Mammary epithelial cell (primary cell): ENCODE results near the gene EEF1A2.

Experiments
- EZH2 ChIP-seq: IDR thresholded peaks from 2 replicates; pipeline ENCODE4 v1.6.1; 2012; ENCODE audit warnings: low read length, inconsistent platforms, borderline replicate concordance
- TF ChIP-seq, protein P1 (sequence below), 2 donors: IDR thresholded peaks in 1 of 2; conservative IDR thresholded peaks in 1 of 2; 2 replicates each; pipeline ENCODE4 v1.5.1; 2011 to 2012; ENCODE audit warnings: inconsistent platforms in 2 of 2, low read length in 2 of 2, mild to moderate bottlenecking in 2 of 2, control low read depth in 1 of 2, low read depth in 1 of 2; ENCODE audit not compliant: insufficient read depth in 1 of 2; ENCODE audit errors: extremely low read depth in 1 of 2

DNA sequence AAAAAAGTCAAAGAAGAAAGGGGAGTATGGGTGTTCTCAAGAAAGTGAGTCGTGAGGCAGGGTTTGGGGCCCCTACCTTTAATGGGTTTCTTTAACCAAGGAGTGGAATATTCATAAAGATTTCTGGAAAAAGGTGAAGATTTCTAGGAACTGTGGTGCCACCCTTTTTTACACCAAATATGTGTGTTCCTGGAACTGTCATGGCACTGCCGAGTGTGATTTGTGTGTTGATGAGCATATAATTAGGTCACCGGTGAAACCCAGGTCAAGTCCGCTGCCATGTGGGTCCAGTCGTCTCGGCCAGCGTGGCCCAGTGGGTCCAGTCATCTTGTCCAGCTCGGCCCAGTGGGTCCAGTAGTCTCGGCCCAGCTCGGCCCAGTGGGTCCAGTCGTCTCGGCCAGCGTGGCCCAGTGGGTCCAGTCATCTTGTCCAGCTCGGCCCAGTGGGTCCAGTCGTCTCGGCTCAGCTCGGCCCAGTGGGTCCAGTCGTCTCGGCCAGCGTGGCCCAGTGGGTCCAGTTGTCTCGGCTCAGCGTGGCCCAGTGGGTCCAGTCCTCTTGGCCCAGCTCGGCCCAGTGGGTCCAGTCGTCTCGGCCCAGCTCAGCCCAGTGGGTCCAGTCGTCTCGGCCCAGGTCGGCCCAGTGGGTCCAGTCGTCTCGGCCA, 8.3 kb upstream of the EEF1A2 start:
- TF ChIP-seq, protein P1, sequence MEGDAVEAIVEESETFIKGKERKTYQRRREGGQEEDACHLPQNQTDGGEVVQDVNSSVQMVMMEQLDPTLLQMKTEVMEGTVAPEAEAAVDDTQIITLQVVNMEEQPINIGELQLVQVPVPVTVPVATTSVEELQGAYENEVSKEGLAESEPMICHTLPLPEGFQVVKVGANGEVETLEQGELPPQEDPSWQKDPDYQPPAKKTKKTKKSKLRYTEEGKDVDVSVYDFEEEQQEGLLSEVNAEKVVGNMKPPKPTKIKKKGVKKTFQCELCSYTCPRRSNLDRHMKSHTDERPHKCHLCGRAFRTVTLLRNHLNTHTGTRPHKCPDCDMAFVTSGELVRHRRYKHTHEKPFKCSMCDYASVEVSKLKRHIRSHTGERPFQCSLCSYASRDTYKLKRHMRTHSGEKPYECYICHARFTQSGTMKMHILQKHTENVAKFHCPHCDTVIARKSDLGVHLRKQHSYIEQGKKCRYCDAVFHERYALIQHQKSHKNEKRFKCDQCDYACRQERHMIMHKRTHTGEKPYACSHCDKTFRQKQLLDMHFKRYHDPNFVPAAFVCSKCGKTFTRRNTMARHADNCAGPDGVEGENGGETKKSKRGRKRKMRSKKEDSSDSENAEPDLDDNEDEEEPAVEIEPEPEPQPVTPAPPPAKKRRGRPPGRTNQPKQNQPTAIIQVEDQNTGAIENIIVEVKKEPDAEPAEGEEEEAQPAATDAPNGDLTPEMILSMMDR (conservative IDR thresholded peaks at IDR 0.05 in 1 of 2, IDR thresholded peaks at IDR 0.05 in 1 of 2; ENCODE audit: extremely low read depth in 1 of 2, insufficient read depth in 1 of 2, low read depth in 1 of 2, low read length in 2 of 2): no peak
- no peak for TF ChIP-seq EZH2
